GM18868 (cell line): ENCODE results near the gene BPTF.
"Not testable (repeated sequence)": the region's sequence is repeated elsewhere in the genome, so short reads cannot be mapped to it uniquely, and the experiment has no call there.

Experiments
- ATAC-seq: cut with Tn5 transposase; IDR thresholded peaks from one replicate; pipeline ENCODE4 v1.9.1; 2021; ENCODE audit warnings: mild to moderate bottlenecking, moderate library complexity; ENCODE audit not compliant: unreplicated experiment

BPTF gene

DNA sequence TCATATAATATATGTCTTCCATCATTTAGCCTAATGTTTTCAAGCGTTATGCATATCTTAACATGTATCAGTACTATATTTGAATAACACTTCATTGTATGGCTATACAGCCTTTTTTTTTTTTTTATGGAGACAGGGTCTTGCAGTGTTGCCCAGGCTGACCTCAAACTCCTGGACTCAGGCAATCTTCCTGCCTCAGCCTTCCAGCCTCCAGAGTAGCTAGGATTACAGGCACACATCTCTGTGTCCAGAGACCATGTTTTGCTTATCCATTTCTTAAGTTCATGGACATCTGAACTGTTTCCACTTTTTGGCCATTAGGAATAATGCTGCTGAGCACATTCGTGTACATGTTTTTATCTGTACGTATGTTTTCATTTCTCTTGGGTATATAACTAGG lies 7.8 kb downstream of the BPTF start:
- no peak for ATAC-seq

DNA sequence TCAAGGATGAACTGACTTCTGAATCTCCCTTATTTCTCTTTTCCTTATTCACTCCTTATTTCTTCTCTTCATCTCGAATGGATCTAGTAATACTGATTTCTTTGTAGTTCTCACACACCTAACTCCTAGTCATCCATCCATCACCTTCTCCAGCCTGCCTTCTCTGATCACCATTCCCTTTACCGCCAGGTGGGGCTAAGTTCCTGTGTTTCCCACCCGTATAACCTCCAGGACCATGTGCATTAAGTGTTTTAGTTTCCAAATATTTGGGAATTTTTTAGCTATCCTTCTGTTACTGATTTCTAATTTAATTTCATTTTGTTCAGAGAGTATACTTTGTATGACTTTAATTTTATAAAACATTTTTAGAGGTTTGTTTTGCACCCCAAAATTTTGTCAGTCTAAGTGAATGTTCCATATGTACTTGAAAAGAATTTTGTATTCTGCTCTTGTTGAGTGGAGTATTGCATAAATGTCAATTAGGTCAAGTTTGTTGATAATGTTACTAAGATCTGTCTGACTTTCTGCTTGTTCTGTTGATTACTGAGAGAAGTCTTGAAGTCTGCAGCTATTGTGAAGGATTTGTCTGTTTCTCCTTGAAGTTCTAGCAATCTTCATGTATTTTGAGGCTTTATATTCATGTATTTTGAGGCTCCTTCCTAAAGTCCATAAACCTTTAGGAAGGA lies 8.8 kb downstream of the BPTF start:
- ATAC-seq = no peak

DNA sequence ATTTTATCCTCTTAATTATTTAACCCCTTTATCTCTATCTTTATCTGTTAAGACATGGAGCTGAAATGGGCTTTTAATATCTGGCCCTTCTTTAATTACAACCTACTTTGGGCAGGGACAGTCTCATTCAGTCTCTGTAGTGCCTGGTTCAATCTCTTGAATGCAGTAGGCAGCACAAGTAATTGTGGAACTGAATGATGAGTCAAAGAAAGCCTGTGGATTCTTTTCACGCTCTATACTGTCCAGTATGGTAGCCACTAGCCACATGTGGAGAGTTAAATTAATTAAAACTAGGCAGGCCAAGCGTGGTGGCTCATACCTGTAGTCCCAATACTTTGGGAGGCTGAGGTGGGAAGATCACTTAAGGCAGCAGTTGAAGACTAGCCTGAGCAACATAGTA lies 9.3 kb downstream of the BPTF start:
- no peak for ATAC-seq

- ATAC-seq = peak; percentile 39
Observed at GRCh38 chr17:67836205-67836987, 11.1 kb downstream of the BPTF start.

DNA sequence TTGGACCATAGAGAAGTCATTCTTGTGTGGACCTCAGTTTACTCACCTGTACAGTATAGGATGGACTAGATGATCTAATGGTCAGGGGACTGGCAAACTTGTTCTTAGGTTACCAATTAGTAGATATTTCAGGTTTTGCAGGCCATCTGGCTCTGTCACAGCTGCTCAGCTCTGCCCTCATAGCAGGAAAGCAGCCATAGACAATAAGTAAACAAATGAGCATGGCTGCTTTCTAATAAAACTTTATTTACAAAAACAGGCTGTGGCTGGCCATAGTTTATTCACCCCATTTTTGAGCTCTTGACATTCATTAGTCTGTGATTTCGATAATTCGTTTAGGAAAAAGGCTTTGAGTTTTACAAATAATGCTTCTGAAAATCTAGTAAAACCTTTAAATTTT lies 12.7 kb downstream of the BPTF start:
- ATAC-seq = no peak

DNA sequence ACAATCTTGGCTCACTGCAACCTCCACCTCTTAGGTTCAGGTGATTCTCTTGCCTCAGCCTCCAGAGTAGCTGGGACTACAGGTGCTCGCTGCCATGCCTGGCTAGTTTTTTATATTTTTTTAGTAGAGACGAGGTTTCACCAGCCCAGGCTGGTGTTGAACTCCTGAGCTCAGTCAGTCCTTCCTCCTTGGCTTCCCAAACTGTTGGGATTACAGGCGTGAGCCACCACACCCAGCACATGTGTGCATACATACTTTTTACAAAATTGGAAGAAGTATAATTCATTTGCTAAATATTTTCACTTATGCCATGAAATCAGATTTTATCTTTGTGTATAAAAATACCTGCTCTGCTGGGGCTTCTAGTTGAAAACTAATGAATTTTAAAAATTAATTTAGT lies 13.2 kb downstream of the BPTF start:
- no peak for ATAC-seq

GRCh38 chr17:67841992-67842391 lies 16.7 kb downstream of the BPTF start:
- ATAC-seq = no peak

DNA sequence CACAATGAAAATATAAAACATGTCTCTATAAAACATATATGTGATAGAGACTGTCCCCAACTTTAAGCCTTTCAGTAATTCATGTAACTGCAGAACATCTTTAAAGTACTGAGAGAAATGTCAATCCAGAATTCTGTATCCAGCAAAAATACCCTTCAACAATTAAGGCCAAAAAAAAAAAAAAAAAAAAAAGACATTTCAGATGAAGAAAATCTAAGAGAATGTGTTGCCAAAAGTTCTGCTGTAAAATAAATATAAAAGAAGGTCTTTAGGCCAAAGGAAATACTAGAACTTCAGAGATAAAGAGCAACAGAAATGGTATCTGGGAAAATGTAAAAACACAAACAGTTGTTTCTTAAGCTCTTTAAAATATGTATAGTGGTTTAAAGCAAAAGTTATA lies 17.3 kb downstream of the BPTF start:
- ATAC-seq = no peak

DNA sequence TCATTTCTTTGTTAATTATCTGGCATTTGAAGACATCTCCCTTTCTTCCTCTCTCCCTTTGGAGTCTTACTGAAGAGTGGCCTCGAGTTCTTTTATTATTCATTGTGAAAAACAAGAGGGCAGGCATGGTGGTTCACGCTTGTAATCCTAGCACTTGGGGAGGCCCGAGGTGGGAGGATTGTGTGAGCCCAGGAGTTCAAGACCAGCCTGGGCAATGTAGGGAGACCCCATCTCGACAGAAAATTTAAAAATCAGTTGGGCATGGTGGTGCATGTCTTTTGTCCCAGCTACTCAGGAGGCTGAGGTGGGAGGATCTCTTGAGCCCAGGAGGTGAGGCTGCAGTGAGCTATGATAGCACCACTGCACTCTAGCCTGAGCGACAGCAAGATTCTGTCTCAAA lies 20.1 kb downstream of the BPTF start:
- ATAC-seq = no peak

GRCh38 chr17:67848189-67848588 lies 22.9 kb downstream of the BPTF start:
- not testable (repeated sequence) for ATAC-seq

- not testable (repeated sequence) for ATAC-seq
Observed at GRCh38 chr17:67848846-67849245, 23.5 kb downstream of the BPTF start.

- ATAC-seq = no peak
Observed at GRCh38 chr17:67850991-67851631, 25.8 kb downstream of the BPTF start.

- no peak for ATAC-seq
Observed at GRCh38 chr17:67853703-67854102, 28.4 kb downstream of the BPTF start.

- no peak for ATAC-seq
Observed at GRCh38 chr17:67854378-67854777, 29.1 kb downstream of the BPTF start.

GRCh38 chr17:67855504-67856324 lies 30.4 kb downstream of the BPTF start:
- ATAC-seq = no peak

- ATAC-seq = not testable (repeated sequence)
Observed at GRCh38 chr17:67856402-67856801, 31.1 kb downstream of the BPTF start.

GRCh38 chr17:67862614-67863217 lies 37.4 kb downstream of the BPTF start:
- ATAC-seq = no peak

DNA sequence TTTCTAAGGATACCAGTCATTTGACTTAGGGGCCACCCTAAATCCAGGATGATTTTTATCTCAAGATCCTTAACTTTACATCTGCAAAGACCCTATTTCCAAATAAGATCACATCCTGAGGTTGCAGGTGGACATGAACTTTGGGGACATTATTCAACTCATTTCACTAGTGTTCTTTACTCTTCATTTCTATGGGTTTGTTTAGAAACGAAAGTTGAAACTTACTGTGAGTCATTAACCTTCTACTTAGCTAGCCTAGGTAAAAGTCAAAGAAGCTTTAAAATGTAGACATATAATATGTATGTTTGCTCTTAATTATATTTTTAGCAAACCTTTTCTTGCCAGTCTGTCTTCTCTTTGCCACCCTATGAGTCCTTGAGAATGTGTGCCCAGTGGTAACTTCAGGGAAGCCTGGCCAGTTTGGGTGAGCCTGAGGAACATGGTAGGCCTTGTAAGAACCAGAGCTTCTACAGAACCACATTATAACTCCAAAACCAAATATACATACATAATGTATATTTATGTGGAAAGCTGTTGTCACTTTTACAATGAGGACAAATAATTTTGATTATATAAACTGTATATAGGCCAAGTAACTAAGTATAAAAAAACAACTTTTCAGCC lies 38.4 kb downstream of the BPTF start:
- peak; percentile 53 for ATAC-seq

DNA sequence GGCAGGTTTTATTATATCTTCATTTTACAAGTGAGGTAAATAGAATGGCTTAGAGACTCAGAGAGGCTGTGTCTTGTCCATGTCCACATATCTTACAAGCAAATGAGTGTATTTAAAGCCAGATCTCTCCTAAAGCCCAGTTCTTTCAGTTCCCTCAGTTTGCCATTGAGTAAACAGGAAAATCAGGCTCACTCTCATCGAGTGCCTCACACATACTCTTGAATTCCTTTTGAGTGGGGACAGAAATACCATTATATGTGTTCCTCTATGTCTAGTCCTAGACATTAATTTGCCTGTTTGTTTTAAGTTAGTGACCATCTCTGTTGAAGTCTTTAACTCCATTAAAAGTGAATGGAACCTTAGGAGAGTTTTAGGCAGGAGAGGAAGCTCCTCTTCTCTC lies 40.1 kb downstream of the BPTF start:
- ATAC-seq = no peak

DNA sequence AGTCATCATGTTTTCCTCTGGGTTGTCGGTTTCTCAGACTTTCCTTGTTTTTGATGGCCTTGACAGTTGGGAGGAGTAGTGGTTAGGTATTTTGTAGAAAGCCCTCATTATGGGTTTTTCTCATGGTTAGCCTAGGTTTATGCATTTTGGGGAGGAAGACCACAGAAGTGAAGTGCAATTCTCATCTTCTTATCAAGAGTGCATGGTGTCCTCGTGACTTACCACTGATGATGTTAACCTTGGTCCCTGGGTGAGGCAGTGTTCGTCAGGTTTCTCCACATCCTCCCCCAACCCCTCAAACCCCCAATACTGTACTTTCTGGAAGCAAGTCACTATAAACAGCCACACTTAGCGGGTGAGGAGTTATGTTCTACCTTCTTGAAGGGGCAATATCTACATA lies 42.3 kb downstream of the BPTF start:
- no peak for ATAC-seq
